ENCODE data around the gene HECA.

DNA sequence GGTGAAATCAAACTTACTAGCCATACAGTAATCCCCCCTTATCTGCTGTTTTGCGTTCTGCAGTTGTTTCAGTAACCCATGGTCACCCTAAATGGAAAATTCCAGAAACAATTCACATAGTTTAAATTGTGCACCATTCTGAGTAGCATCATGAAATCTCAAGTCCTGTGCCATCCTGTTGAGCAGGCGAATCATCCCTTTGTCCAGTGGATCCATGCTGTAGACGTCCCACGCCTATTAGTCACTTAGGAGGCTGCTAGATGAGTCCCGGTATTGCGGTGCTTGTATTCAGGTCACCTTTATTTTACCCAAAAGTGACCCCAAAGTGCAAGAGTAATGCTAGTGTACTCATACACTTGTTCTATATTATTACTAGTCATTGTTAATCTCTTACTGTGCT is 46.4 kb downstream of the HECA start:
- TF ChIP-seq POLR2AphosphoS5 (IDR thresholded peaks at IDR 0.05; ENCODE audit: low read depth) (no peak), ZNF114 (CRISPR knock-in tag; IDR thresholded peaks at IDR 0.05) (no peak), EZH2 (IDR thresholded peaks at IDR 0.05; ENCODE audit: low read depth, unreplicated experiment) (no peak)
- TF ChIP-seq, protein P1, sequence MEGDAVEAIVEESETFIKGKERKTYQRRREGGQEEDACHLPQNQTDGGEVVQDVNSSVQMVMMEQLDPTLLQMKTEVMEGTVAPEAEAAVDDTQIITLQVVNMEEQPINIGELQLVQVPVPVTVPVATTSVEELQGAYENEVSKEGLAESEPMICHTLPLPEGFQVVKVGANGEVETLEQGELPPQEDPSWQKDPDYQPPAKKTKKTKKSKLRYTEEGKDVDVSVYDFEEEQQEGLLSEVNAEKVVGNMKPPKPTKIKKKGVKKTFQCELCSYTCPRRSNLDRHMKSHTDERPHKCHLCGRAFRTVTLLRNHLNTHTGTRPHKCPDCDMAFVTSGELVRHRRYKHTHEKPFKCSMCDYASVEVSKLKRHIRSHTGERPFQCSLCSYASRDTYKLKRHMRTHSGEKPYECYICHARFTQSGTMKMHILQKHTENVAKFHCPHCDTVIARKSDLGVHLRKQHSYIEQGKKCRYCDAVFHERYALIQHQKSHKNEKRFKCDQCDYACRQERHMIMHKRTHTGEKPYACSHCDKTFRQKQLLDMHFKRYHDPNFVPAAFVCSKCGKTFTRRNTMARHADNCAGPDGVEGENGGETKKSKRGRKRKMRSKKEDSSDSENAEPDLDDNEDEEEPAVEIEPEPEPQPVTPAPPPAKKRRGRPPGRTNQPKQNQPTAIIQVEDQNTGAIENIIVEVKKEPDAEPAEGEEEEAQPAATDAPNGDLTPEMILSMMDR (conservative IDR thresholded peaks at IDR 0.05; ENCODE audit: low read depth in 2 of 2), result no peak

Data from GM23338 (cell line).